ENCODE data around the gene COL19A1. TPM values are rescaled to one million over a fixed set of nuclear protein-coding genes. Genes with fewer than 3 reads are reported as not detected.

Gene COL19A1
- total RNA-seq, 1 experiment from 2014 or later: not detected

DNA sequence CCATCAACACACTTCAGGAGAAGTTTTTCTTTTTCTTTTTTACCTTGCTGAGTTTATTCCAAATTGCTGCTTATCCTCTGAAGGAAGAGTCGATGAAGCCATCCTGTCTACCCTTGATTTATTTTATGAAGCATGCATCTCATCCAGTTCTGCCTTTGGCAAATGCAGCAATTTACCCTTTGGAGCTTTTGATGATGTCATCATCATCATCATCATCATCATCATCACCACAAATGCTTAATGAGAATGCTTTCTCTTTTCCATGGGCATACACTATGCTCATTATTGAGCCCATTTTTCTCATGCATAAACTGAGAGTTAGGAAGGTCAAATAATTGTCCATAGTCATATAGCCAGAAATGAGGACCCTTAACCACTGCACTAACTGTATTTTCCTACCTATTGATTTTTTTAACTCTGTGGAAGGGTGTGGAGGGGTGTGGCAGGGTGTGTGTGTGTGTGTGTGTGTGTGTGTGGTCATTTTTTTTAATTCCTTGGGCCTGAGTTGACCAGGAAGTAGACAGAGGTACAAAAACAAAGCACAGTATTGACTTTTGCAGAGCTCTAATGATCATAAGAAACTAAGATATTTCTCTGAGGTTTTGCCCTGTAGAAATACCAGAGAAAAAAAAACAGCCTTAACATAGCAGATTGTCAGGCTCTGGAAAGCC, 353.7 kb downstream of the COL19A1 start:
- Histone ChIP-seq H3K4me3 (ENCODE audit: insufficient read depth, low read depth, low read length) (no peak overlapping the region), H3K36me3 (replicated peaks; ENCODE audit: control insufficient read depth, insufficient read depth, low read length) (no peaks in the 10 kb centered on the region)
- no peak for DNase-seq

DNA sequence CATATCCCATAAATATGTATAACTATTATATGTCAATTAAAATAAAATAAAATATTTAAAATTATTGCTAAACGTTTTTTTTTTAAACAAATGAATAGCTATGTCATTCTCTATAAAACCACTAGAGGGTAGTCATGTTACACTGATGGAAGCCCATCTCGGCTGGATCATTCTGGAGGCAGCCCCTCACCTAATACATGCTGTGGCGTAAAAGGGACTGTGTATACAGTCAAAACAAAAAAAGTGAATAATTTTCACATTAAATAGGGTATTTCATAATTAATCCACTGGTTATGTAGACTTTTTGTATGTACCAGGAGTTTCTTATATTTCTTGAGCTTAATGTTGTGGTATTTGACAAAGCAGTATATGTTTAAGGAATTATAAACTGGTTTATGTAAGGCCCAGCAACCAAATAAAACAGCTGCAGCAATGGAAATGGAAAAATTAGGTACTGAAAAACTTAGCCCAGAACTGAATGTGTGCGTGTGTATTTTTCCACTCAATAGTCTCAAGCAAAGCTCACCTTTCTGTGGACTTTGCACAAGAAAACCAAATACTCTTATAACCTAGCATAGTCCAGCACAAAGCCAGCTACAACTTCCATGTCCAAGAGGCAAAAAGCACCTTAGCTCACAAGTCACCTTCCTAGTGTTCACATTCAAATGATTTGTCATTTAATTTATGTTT, 354.8 kb downstream of the COL19A1 start:
- Histone ChIP-seq H3K27me3 (ENCODE audit: control insufficient read depth, insufficient read depth, low read length) (no peaks in the 10 kb centered on the region), H3K4me3 (ENCODE audit: insufficient read depth, low read depth, low read length) (no peak overlapping the region), H3K36me3 (replicated peaks; ENCODE audit: control insufficient read depth, insufficient read depth, low read length) (no peaks in the 10 kb centered on the region)
- DNase-seq: peak; percentile 60

More for the DNA sequence above, 353.7 kb downstream of the COL19A1 start:
- no peaks in the 10 kb centered on the region for H3K27me3 ChIP-seq (ENCODE audit: control insufficient read depth, insufficient read depth, low read length)

DNA sequence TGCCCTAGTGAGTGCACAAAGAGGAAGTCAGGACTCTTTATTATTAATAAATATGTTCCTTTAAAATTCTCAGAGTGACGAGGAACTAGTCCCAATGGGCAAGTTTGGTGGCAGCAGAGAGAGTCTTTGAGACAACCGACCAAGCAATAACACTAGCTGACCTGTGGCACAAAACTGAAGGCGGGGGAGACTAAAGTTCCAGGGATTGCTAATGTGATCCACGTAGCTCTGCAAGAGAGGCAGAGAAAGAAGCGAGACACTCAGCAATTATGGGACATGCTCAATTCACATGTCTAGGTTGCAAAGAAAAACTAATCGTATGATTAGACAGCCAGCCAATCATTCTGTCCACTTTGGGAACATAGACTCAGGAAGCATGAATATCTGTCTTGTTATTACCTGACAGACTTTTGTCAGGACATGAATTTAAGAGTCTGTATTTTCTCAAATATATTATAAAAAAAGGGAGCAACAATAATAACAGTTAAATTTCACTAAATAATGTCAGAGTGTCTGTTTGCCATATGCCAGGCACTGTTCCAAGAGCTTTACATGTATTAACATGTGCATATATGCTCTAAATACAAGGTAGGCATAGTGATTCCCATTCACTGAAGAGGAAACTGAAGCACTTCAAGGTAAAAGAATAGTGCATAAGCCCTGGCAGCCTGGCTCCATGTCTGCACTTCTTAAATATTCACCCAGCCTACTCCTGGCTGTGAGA, 355.5 kb downstream of the COL19A1 start:
- Histone ChIP-seq H3K4me3 (ENCODE audit: insufficient read depth, low read depth, low read length) (no peak overlapping the region), H3K36me3 (replicated peaks; ENCODE audit: control insufficient read depth, insufficient read depth, low read length) (no peaks in the 10 kb centered on the region), H3K27me3 (ENCODE audit: control insufficient read depth, insufficient read depth, low read length) (no peaks in the 10 kb centered on the region)
- DNase-seq: no peak

DNA sequence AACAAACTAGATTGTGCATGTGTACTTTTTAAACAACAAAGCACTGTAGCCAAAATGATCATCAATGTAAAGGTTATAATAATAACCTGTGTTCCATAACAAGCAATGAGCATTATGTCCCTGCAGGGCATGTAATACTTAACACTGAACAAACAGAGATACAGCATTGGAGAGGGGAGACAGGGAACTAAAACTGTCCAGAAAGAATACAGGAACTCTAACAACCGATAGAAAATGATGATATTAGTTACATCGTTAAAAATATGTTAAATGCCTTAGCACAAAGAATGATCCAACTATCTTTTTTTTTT, 356.0 kb downstream of the COL19A1 start:
- DNase-seq: no peak
- Histone ChIP-seq H3K27me3 (ENCODE audit: control insufficient read depth, insufficient read depth, low read length) (no peaks in the 10 kb centered on the region), H3K4me3 (ENCODE audit: insufficient read depth, low read depth, low read length) (no peak overlapping the region), H3K36me3 (replicated peaks; ENCODE audit: control insufficient read depth, insufficient read depth, low read length) (no peaks in the 10 kb centered on the region)

DNA sequence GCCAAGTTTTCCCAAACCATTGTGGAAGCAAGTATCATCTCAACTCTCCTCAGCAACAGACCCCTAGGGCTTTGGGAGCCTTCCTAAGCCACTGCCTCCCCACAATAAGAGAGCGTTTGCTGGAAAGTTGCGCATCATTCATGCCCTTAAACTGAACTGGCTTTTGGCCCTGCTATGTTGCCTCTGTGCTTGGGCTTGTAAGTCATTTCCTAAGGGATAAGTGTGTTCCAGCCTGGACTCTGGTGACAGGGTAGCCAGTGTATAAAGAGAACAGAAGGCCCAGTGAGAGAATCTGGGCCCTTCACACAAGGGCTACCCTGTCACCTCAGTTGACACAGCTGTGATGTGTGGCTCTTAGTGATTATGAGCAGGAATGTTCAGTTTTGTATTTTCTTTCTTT, 358.7 kb downstream of the COL19A1 start:
- Histone ChIP-seq H3K27me3 (ENCODE audit: control insufficient read depth, insufficient read depth, low read length) (no peaks in the 10 kb centered on the region), H3K36me3 (replicated peaks; ENCODE audit: control insufficient read depth, insufficient read depth, low read length) (no peaks in the 10 kb centered on the region), H3K4me3 (ENCODE audit: insufficient read depth, low read depth, low read length) (no peak overlapping the region)
- no peak for DNase-seq

DNA sequence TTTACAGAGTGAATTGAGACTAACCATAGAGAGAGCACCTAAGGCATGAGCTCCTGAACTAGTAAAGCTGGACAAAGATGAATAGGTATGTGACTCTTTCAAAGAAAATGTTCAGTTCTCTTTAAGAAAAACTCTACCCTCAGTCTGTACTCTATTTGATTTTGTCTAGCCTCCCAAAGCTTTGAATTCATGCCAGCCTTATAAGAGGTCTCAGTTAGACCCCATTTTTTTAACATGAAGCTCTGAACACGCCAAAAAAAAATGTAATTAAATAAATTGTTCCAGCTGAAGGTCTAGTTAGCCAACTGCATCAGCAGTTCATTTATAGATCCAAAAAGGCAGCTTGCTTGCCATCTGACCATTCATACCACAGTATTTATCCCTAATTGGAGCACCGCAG, 365.0 kb downstream of the COL19A1 start:
- DNase-seq: no peak
- no peaks in the 10 kb centered on the region for H3K36me3 ChIP-seq (replicated peaks; ENCODE audit: control insufficient read depth, insufficient read depth, low read length)
- H3K27me3 ChIP-seq (ENCODE audit: control insufficient read depth, insufficient read depth, low read length): no peaks in the 10 kb centered on the region
- H3K4me3 ChIP-seq (ENCODE audit: insufficient read depth, low read depth, low read length): no peak overlapping the region

DNA sequence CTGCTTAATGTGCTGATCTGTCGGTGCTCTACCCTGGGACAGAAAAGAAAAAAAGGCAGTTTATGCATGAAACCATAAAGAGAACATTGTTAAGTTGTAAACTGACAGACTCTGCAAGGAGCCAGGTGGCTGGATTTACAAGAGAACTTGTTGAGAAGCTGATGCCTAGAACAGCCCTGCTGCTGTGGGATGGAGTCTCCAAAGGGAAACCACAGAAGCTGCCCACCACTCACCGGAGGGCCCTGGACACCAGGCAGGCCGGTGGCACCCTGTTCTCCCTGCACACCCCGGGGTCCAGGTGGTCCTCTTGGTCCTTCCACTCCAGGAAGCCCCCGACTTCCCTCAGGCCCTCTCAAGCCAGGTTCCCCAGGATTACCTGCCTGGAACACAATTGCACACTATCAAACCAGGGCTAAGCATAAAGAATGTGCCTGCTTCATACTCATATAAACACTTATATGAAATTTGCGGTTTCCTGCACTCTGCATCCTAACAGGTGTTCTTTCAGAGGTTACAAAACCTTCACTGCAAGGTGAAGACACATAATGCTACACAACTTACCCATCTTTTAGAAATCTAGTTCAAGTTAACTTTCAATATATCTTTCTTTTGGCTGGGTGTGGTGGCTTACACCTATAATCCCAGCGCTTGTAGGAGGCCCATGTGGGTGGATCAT, 368.3 kb downstream of the COL19A1 start:
- no peaks in the 10 kb centered on the region for H3K27me3 ChIP-seq (ENCODE audit: control insufficient read depth, insufficient read depth, low read length)
- DNase-seq: no peak
- no peak overlapping the region for H3K4me3 ChIP-seq (ENCODE audit: insufficient read depth, low read depth, low read length)
- no peaks in the 10 kb centered on the region for H3K36me3 ChIP-seq (replicated peaks; ENCODE audit: control insufficient read depth, insufficient read depth, low read length)

DNA sequence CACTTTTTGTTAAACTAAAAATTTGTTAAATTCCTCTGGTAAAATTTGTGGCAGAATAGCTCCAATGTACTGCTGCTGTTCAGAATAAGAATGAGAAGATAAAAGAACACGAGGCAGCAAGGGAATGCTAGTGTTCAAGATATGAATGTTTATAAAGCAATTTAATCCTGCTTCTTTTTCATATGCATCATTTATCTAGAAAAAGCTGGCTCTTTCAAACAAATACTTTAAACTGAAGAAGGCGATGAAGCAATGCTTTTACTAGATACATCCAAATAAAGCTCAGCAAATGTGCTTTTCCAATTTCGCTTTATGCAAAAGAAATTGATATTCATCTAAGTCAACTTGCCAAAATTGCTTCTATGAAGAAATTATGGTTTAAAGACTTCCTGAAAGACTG, 370.0 kb downstream of the COL19A1 start:
- H3K27me3 ChIP-seq (ENCODE audit: control insufficient read depth, insufficient read depth, low read length): no peaks in the 10 kb centered on the region
- DNase-seq: no peak
- no peak overlapping the region for H3K4me3 ChIP-seq (ENCODE audit: insufficient read depth, low read depth, low read length)
- no peaks in the 10 kb centered on the region for H3K36me3 ChIP-seq (replicated peaks; ENCODE audit: control insufficient read depth, insufficient read depth, low read length)

DNA sequence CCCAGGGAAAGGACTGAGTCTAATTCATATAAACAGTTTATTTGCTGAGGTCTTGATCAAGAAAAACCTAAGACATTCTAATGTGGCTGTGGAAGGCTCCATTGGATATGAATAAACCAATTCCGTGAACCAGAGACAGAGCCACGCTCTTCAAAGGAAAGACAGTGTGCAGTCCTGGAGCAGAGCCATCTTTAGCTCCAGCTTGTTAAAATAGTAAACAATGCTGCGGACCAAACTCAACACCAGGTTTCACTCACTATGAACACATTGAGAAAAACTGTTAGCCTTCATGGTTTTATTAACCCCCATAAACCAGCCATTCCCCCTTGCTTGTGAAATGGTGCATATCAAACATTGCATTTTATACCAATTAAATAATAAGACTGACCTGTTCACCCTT, 374.7 kb downstream of the COL19A1 start:
- no peak overlapping the region for H3K4me3 ChIP-seq (ENCODE audit: insufficient read depth, low read depth, low read length)

DNA sequence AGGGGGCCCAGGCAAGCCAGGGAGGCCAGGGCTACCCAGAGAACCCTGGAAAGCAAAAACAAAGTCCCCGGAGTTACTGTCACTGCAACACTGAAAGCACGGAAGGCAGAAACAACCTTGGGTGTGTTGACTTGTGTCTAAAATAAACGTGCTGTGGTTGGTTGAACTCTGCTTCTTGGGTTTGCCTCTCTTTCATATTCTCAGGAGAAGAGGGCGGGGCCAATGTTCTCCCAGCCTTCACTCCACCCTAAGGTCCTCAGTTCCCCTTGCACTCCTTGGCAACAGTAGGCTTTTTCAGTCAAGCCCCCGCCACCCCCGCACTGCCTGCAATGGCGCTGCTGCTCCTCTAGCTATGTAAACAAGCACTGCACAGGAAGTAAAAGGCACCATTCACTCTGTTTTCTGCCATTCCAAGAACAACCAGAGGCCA, 375.6 kb downstream of the COL19A1 start:
- Histone ChIP-seq H3K4me3 (ENCODE audit: insufficient read depth, low read depth, low read length) (no peak overlapping the region), H3K36me3 (replicated peaks; ENCODE audit: control insufficient read depth, insufficient read depth, low read length) (no peaks in the 10 kb centered on the region), H3K27me3 (ENCODE audit: control insufficient read depth, insufficient read depth, low read length) (no peaks in the 10 kb centered on the region)
- DNase-seq: peak; percentile 7

More for the DNA sequence above, 374.7 kb downstream of the COL19A1 start:
- Histone ChIP-seq H3K36me3 (replicated peaks; ENCODE audit: control insufficient read depth, insufficient read depth, low read length) (no peaks in the 10 kb centered on the region), H3K27me3 (ENCODE audit: control insufficient read depth, insufficient read depth, low read length) (no peaks in the 10 kb centered on the region)
- DNase-seq: no peak

DNA sequence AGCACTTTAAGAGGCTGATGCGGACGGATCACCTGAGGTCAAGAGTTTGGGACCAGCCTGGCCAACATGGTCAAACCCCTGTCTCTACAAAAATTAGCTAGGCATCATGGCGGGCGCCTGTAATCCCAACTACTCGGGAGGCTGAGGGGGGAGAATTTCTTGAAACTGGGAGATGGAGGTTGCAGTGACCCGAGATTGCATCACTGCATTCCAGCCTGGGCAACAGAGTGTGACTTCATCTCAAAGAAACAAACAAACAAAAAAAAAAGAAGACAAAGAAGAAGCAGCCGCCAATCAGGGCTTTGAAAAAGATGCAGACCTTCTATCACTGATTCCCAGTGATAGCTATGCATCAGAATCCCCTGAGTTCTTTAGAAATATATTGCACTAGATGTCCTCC, 379.8 kb downstream of the COL19A1 start:
- no peaks in the 10 kb centered on the region for H3K27me3 ChIP-seq (ENCODE audit: control insufficient read depth, insufficient read depth, low read length)
- no peak for DNase-seq
- no peaks in the 10 kb centered on the region for H3K36me3 ChIP-seq (replicated peaks; ENCODE audit: control insufficient read depth, insufficient read depth, low read length)
- H3K4me3 ChIP-seq (ENCODE audit: insufficient read depth, low read depth, low read length): no peak overlapping the region

DNA sequence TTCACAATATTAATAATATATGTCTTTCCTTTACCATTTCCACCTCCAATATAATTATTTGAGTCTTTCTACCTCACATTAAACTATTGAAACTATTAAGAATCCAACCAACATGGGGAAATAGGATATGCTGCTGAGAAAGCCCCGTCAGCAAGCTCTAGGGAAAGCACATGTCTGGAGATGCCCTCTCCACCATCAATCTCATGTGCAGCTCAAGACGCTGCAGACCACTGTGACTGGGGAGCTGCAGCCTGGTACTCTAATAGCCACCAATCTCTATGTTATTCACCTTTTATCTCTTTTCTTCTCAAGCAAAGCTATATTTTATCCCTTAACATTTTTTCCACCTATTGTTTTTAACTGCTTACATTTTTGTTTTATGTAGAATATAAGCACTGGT, 386.2 kb downstream of the COL19A1 start:
- Histone ChIP-seq H3K4me3 (ENCODE audit: insufficient read depth, low read depth, low read length) (no peak overlapping the region), H3K27me3 (ENCODE audit: control insufficient read depth, insufficient read depth, low read length) (no peaks in the 10 kb centered on the region), H3K36me3 (replicated peaks; ENCODE audit: control insufficient read depth, insufficient read depth, low read length) (no peaks in the 10 kb centered on the region)
- no peak for DNase-seq

DNA sequence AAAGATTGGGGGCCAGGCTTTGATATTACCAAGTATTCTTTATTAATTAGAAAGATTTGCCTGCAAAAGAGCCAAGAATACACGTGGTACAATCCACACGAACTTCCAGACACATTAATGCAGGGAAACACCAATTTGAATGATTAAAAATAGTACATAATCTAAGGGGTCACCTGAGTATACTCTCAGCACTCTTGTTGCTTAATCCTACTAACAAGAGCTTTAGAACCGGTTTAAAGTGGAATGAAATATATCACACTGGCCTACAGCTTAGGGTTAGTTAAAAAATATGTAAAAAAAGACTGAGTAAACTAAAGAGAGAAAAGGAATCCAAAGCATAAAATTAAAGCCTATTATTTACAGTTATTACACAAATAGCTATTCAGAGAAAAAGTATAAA, 387.6 kb downstream of the COL19A1 start:
- Histone ChIP-seq H3K27me3 (ENCODE audit: control insufficient read depth, insufficient read depth, low read length) (no peaks in the 10 kb centered on the region), H3K4me3 (ENCODE audit: insufficient read depth, low read depth, low read length) (no peak overlapping the region), H3K36me3 (replicated peaks; ENCODE audit: control insufficient read depth, insufficient read depth, low read length) (no peaks in the 10 kb centered on the region)
- no peak for DNase-seq

DNA sequence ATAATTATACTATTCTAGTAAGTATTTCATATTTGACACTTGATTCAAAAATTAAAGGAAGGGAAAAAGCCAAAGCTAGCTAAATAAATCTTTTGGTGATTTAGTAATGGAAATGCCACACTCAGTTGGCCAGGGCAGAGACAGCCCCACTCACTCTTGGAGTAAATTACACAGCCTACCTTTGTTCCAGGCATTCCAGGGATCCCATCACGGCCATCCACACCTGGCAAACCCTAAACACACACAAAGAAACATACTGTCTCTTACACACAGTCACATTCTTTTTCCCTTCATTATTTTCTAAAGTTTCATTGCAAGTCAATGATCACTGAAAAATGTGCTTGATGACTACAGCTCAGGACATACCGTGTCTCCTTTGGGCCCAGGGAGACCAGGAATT, 388.4 kb downstream of the COL19A1 start:
- no peaks in the 10 kb centered on the region for H3K36me3 ChIP-seq (replicated peaks; ENCODE audit: control insufficient read depth, insufficient read depth, low read length)

More for the DNA sequence above, 388.4 kb downstream of the COL19A1 start:
- no peak for DNase-seq
- Histone ChIP-seq H3K27me3 (ENCODE audit: control insufficient read depth, insufficient read depth, low read length) (no peaks in the 10 kb centered on the region), H3K4me3 (ENCODE audit: insufficient read depth, low read depth, low read length) (no peak overlapping the region)
